22Rv1 (cell line): ENCODE data around the gene SDHAF2.

Source experiments
- CTCF ChIP-seq: fragments of 450-650 bp; IDR thresholded peaks from 2 replicates; pipeline ENCODE4 v1.5.1; 2017; ENCODE audit warnings: mild to moderate bottlenecking
- ZFX ChIP-seq: fragments of 450-650 bp; IDR thresholded peaks from 2 replicates; pipeline ENCODE4 v1.6.1; 2017; ENCODE audit warnings: antibody characterized with exemption, borderline replicate concordance

- no peak for TF ChIP-seq CTCF
- TF ChIP-seq ZFX: no peak
Observed at GRCh38 chr11:61439615-61440014, 9.7 kb downstream of the SDHAF2 start.
